ENCODE measurements around the gene CRY2.

Gene CRY2

GRCh38 chr11:45848654-45849081 is 1.4 kb downstream of the CRY2 start:
- no peak for DNase-seq

DNA sequence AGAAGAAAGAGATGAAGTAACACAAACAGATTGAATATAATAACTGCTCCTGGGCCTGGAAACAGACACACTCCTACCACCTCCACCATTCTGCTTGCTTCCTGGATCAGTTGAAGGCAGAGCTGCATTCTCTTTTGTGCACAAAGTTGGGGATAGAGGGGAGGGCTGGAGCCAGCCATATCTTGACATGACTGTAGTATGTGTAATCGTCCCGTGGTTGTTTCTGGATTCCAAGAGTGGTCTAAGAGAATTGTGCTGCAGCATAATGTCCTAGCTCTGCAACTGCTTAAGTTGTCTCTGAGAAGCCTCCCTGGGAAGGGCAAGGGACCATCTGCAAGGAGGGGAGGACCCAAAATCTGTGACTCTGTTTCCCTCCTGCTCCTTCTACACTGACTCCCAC is 3.2 kb downstream of the CRY2 start:
- DNase-seq: no peak

- DNase-seq: no peak
These were observed 4.0 kb downstream of the CRY2 start for GRCh38 chr11:45851228-45851627.

GRCh38 chr11:45852018-45852711 is 4.9 kb downstream of the CRY2 start:
- DNase-seq: no peak

DNA sequence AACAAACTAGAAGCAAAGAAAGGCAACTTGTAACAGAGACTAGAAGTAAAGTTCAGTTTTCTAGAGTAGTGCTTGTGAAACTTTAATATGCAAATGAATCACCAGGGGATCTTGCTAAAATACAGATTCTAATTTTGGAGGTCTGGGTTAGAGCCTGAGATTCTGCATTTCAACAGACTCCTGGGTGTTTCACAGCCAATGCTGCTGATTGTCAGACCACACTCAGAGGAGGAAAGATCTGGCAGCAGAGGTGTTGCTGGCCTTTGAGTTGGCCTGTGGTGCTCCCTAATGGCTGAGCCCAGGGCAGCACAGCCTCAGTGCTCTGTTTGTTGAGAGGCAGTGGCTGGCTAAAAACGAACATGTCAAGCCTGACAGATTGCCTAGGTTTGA is 5.4 kb downstream of the CRY2 start:
- no peak for DNase-seq

DNA sequence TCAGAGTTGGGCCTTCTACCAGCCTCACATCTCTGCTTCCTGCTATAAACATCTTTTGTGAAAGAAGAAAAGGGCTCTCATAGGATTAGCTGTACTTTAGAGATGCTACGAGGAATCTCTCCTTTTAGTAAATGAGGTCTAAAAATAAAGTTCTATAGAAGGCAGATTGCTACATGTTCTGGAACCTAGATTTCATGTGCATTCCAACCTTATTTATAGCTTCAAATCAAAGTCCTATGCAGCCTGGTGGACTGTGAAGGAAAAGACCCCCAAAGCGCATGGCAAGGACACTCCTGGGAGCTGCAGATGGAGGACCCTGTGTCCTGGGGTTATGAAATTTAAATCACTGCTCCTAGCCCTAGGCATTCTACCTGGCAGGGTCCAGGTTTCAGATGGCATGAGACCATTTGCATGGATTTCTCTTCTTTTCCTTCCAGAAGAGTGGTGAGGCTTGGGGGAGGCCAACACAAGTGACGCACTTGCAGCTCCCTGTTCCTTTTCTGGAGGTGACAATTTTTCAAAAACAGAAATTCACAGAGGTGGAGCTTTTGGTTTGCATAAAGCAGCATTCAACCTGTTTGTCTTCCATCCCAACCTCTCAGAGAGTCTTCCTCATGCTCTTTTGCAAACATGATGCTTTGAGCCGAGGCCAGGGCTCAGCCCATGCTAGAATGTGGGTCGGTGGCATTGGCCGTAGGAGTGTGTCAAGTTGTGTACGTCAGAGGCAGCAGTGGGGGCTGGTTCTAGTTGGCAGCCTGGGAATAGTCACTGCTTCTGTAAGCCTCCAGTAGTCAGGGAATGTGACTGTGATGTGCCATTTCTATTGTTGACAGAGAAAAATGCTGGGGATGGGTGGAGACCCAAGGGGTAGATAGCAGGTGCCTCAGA is 6.3 kb downstream of the CRY2 start:
- DNase-seq: no peak

- DNase-seq: no peak
These were observed 8.0 kb downstream of the CRY2 start for GRCh38 chr11:45855308-45855707.

GRCh38 chr11:45856044-45856468 is 8.8 kb downstream of the CRY2 start:
- DNase-seq: no peak

- DNase-seq: no peak
These were observed 10.7 kb downstream of the CRY2 start for GRCh38 chr11:45857961-45858474.

- no peak for DNase-seq
These were observed 11.6 kb downstream of the CRY2 start for GRCh38 chr11:45858751-45859398.

GRCh38 chr11:45859661-45860140 is 12.4 kb downstream of the CRY2 start:
- no peak for DNase-seq

DNA sequence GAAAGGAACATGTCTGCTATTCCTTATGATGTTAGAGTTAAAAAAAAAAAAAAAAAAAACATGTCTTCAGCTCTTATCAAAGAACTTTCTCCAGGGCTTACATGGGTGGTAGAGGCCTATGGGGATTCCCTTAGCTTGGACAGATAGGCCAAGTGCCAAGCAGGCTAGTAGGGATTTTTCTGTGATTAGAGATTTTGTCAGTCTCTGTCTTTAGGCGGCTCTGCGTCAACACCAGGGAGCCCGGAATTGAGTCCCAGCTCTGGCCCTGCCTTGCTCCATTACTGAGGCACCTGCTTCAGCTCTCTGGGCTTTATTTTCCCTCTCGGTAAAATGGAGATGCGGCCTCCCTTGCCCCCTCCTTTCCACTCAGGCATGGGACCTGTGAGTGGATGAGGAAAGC is 13.1 kb downstream of the CRY2 start:
- DNase-seq: no peak

DNA sequence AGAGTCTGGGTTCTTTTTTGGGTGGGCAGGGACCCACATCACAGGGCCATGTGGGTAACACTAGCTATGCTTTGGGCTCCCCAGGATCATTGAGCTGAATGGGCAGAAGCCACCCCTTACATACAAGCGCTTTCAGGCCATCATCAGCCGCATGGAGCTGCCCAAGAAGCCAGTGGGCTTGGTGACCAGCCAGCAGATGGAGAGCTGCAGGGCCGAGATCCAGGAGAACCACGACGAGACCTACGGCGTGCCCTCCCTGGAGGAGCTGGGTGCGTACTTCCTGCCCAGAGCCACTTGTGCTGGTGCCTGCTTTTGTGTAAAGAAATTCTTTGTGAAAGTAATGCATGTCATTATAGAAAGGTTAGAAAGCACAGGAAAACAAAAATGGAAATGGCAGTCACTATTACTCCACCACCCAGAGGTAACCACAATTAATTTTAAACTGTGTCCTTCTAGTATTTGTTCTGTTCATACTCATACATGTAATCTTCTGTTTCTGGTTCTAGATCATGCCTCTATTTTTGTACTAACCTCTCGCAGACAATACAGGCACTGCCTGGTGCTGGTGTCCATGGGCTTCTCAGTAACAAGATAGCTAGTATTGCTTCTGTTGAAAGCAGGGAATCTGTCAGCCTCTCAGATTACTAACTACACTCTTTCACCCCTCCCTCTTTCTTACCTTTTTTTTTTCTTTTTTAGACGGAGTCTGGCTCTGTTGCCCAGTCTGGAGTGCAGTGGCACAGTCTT is 13.7 kb downstream of the CRY2 start:
- DNase-seq: no peak

DNA sequence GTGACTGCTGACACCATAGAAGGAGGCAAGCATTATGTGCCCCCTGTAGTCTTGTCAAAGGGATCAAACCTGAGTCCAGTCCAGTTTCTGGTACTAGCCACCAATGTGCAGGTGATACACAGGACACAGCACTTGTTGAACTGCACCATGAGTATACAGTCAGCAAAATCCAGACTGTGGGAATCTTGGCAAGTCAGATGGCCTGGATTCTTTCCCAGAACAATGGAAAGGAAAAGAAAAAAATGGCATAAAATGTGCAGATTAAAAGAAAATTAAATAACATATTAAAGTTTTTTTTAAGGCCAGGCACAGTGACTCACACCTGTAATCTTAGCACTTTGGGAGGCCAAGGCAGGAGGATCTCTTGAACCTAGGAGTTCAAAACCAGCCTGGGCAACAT is 16.8 kb downstream of the CRY2 start:
- DNase-seq: no peak

DNA sequence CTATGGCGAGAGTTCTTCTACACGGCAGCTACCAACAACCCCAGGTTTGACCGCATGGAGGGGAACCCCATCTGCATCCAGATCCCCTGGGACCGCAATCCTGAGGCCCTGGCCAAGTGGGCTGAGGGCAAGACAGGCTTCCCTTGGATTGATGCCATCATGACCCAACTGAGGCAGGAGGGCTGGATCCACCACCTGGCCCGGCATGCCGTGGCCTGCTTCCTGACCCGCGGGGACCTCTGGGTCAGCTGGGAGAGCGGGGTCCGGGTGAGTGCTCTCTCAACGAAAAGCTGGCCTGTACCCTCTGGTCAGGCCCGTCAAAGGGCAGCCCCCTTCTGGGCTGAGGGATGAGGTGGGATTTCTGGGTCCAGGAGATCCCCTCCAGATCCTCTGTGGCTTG is 22.3 kb downstream of the CRY2 start:
- DNase-seq: no peak

DNA sequence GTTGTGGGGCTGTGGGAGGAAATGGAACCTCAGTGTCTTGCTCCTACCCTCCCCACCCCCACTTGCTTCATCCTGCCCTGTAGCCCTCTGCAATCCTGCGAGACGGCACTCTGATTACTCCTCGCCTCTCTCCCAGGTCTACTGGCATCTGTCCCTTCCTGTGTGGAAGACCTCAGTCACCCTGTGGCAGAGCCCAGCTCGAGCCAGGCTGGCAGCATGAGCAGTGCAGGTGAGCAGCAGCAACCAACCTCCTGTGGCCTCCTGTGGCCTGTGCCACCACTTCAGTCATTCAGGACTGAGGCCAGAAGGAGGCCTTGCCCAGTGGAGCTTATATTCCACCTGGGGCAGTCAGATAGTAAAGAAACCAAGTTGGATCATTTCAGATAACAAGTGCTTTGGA is 23.4 kb downstream of the CRY2 start:
- no peak for DNase-seq

DNA sequence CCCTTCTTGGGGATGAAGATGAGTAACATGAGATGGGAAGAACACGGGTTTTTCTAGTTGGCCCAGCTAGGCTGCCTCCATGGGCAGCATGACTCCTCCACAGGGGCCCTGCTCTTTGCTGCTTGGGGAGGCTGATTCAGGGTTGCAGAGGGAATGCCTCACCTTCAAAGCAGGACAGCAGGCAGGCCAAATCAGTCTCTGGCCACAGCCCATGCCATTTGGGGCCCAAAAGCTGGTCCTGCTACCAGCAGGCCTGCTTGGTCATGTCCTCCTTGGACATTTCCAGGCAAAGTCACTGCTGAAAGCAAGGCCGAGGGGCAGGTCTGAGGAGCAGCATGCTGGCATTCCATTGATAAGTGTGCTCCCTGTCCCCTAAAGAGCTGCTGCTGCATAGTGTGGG is 24.4 kb downstream of the CRY2 start:
- DNase-seq: no peak

DNA sequence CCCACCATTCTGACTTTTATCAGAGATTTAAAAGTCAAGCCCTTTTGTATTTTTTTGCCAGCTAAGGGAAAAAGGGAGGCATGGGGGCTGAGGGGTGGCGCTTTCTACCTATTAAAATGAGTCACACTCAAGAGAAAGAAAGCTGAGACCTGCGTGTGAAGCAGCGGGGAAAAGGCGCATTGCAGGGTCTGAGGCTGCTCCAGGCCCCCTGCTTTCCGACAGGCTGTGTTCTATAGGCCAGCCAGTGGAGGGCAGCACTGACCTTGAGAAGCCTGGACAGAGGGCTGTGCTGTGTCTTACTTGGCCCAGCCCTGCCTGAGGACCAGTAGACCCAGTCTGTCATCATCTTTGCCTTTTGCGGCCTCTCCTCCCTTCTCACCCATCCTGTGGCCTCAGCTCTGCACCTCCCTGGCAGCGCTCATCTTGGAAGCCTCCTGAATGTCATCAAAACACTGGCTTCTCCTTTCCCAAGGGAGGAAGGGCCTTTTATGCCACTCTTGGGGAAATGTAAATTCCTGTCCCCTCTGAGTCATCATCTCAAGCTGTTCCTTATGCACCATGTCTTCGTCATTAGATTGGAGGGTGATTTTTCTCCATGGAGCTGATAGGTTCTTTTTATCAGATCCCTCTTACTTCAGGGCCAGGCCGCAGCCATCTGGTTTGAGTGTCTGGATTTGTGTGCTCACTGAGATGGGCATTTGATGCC is 25.5 kb downstream of the CRY2 start:
- peak; percentile 49 for DNase-seq

- no peak for DNase-seq
These were observed 29.1 kb downstream of the CRY2 start for GRCh38 chr11:45876401-45876800.

DNA sequence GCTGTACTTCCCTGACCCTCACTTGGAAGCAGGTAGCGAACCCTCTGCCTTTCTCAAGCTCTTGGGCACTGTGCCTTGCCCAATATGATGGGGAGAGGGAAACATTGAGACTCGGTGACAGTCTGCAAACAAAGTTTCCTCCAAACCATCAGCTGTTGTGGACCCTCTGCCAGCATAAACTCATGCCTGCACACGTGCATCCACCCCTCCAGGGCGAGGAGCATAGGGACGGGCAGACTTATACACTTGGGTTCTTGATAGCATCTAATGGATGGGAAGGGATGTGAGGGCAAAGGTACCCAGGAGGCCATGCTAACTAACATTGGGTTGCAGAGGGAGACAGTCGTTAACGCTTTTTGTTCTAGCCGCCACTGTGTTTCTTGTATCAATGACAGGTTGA is 29.9 kb downstream of the CRY2 start:
- no peak for DNase-seq

DNA sequence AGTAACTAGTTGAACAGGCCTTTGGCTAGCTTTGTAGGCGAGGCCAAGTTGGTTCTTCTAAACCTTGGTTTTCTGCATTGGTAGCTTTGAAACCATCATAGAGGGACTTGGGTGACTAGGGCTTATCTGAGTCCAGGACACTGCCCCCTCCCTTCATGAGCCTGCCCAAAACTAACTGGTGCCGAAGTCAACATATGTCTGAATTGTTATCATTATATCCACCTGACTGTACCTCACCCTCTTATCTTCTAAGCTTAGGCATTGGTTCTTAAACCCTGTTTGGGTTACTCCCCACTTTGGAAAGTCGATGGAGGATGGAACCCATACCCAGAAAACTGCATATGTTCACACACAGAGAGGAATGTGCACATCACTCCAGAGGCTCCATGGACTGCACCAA is 30.6 kb downstream of the CRY2 start:
- no peak for DNase-seq

All from activated CD4-positive, alpha-beta T cell treated with anti-CD3 and anti-CD28 coated beads for 48 hours (primary cell).